Activated naive CD8-positive, alpha-beta T cell treated with anti-CD3 and anti-CD28 coated beads for 36 hours (primary cell): ENCODE data around the gene AIF1L. TPM values are rescaled to one million over a fixed set of nuclear protein-coding genes. Genes with fewer than 3 reads are reported as not detected.

Source experiments
- total RNA-seq, 2 experiments: library from RNA; stranded (reverse); gene quantifications; one replicate each; pipeline ENCODE4 v1.2.3, GENCODE V29; 2021

The AIF1L gene
- total RNA-seq, 2 experiments from 2014 or later: 0.92 to 1.3 TPM

Other genes with a start within 250 kb of the AIF1L start
- gene QRFP, start 199.7 kb upstream of the AIF1L start, total RNA-seq: not detected
- not detected for gene FIBCD1, start 157.3 kb upstream of the AIF1L start, total RNA-seq
- under 1 TPM; 0.56 to 0.91 TPM for gene LAMC3, start 87.4 kb upstream of the AIF1L start, total RNA-seq
- gene NUP214, start 29.1 kb downstream of the AIF1L start, total RNA-seq: 10 to 100 TPM; 68.2 to 73.2 TPM
- 10 to 100 TPM; 36.1 to 37.4 TPM for gene FAM78A, start 180.0 kb downstream of the AIF1L start, total RNA-seq
- under 1 TPM; 0.35 to 0.42 TPM for gene PLPP7, start 193.2 kb downstream of the AIF1L start, total RNA-seq